Medulla oblongata (tissue), 1 donor: ENCODE measurements around the gene SORCS2.
"Not testable (repeated sequence)": the region's sequence is repeated elsewhere in the genome, so short reads cannot be mapped to it uniquely, and the experiment has no call there.

Experiments used
- DNase-seq: peaks from one replicate; pipeline ENCODE4 v3.0.0-alpha.2; 2015; ENCODE audit errors: extremely low spot score

Gene SORCS2

GRCh38 chr4:7547368-7548040 lies 355.2 kb downstream of the SORCS2 start:
- no peak for DNase-seq

- DNase-seq = no peak
Measured at GRCh38 chr4:7549866-7550265, 357.5 kb downstream of the SORCS2 start.

- DNase-seq = no peak
Measured at GRCh38 chr4:7552466-7552865, 360.1 kb downstream of the SORCS2 start.

- DNase-seq = no peak
Measured at GRCh38 chr4:7553280-7553679, 360.9 kb downstream of the SORCS2 start.

- DNase-seq = no peak
Measured at GRCh38 chr4:7554905-7555304, 362.6 kb downstream of the SORCS2 start.

GRCh38 chr4:7556558-7556957 lies 364.2 kb downstream of the SORCS2 start:
- DNase-seq = no peak

GRCh38 chr4:7557456-7557855 lies 365.1 kb downstream of the SORCS2 start:
- DNase-seq = no peak

GRCh38 chr4:7558436-7558835 lies 366.1 kb downstream of the SORCS2 start:
- no peak for DNase-seq

- no peak for DNase-seq
Measured at GRCh38 chr4:7559316-7559715, 367.0 kb downstream of the SORCS2 start.

GRCh38 chr4:7559741-7560395 lies 367.5 kb downstream of the SORCS2 start:
- DNase-seq = no peak

- DNase-seq = no peak
Measured at GRCh38 chr4:7561557-7561956, 369.2 kb downstream of the SORCS2 start.

GRCh38 chr4:7564242-7564641 lies 371.9 kb downstream of the SORCS2 start:
- peak; percentile 20 for DNase-seq

- DNase-seq = no peak
Measured at GRCh38 chr4:7565483-7565882, 373.1 kb downstream of the SORCS2 start.

- DNase-seq = no peak
Measured at GRCh38 chr4:7569810-7570783, 377.8 kb downstream of the SORCS2 start.

GRCh38 chr4:7571001-7571400 lies 378.7 kb downstream of the SORCS2 start:
- DNase-seq = no peak

GRCh38 chr4:7571701-7572100 lies 379.4 kb downstream of the SORCS2 start:
- DNase-seq = no peak

GRCh38 chr4:7572894-7573293 lies 380.6 kb downstream of the SORCS2 start:
- DNase-seq = no peak

GRCh38 chr4:7573576-7574091 lies 381.3 kb downstream of the SORCS2 start:
- DNase-seq = no peak

GRCh38 chr4:7574287-7575014 lies 382.1 kb downstream of the SORCS2 start:
- no peak for DNase-seq

- DNase-seq = no peak
Measured at GRCh38 chr4:7575426-7575825, 383.1 kb downstream of the SORCS2 start.

- DNase-seq = not testable (repeated sequence)
Measured at GRCh38 chr4:7577361-7578039, 385.2 kb downstream of the SORCS2 start.
